Measurements from ENCODE around the gene CFAP70. TPM values are rescaled to one million over a fixed set of nuclear protein-coding genes. Genes with fewer than 3 reads are reported as not detected.

Gene CFAP70
- total RNA-seq, 1 experiment from 2014 or later = 0.39 TPM

GRCh38 chr10:73376679-73377078, 18.0 kb upstream of the CFAP70 start:
- Mint-ChIP-seq H3K4me1 (ENCODE audit: low read depth, unreplicated experiment) (no peaks in the 10 kb centered on the region), H3K27me3 (ENCODE audit: insufficient read depth, unreplicated experiment) (no peaks in the 10 kb centered on the region), H3K36me3 (ENCODE audit: insufficient read depth, unreplicated experiment) (peaks cover 88% of the 10 kb centered on the region), H3K27ac (ENCODE audit: unreplicated experiment) (peak overlapping the region; percentile 46), H3K9me3 (ENCODE audit: unreplicated experiment) (no peaks in the 10 kb centered on the region), H3K4me3 (ENCODE audit: unreplicated experiment) (no peak overlapping the region)
- CTCF ChIA-PET = interaction anchor here (0.7 kb wide), 1 partner anchor 1723 kb away, joined by 5 read pairs; no protein-coding TSS in a partner anchor
- no TSS peak for BruUV-seq (replicated peaks)
- POLR2A ChIA-PET = no interaction called here
- no peak for DNase-seq
- Histone ChIP-seq H3K36me3 (ENCODE audit: control insufficient read depth, insufficient read depth, low read length) (peaks cover 4% of the 10 kb centered on the region), H3K9me3 (no peaks in the 10 kb centered on the region), H3K4me3 (ENCODE audit: low read depth, low read length) (no peak overlapping the region), H3K4me1 (no peaks in the 10 kb centered on the region), H3K27me3 (replicated peaks; ENCODE audit: control insufficient read depth, insufficient read depth, low read length) (no peaks in the 10 kb centered on the region)
- intact Hi-C loops (cut with micrococcal nuclease; ENCODE audit: unreplicated experiment) = no loop called here
- TF ChIP-seq CTCF (IDR thresholded peaks at IDR 0.05; ENCODE audit: insufficient read depth in 1 of 2, low read depth in 1 of 2, low read length in 1 of 2, severe bottlenecking in 1 of 2, unreplicated experiment in 1 of 2) = no peak

GRCh38 chr10:73368238-73368637, 9.6 kb upstream of the CFAP70 start:
- BruUV-seq (replicated peaks) = no TSS peak
- no peaks in the 10 kb centered on the region for H3K9me3 ChIP-seq
- H3K27me3 Mint-ChIP-seq (ENCODE audit: insufficient read depth, unreplicated experiment) = no peaks in the 10 kb centered on the region
- peaks cover 9% of the 10 kb centered on the region for H3K9me3 Mint-ChIP-seq (ENCODE audit: unreplicated experiment)
- POLR2A ChIA-PET = no interaction called here
- H3K4me1 Mint-ChIP-seq (ENCODE audit: low read depth, unreplicated experiment) = no peaks in the 10 kb centered on the region
- CTCF ChIA-PET = no interaction called here
- no peaks in the 10 kb centered on the region for H3K27me3 ChIP-seq (replicated peaks; ENCODE audit: control insufficient read depth, insufficient read depth, low read length)
- no peak for DNase-seq
- no peak overlapping the region for H3K27ac Mint-ChIP-seq (ENCODE audit: unreplicated experiment)
- H3K4me3 ChIP-seq (ENCODE audit: low read depth, low read length) = no peak overlapping the region
- H3K36me3 Mint-ChIP-seq (ENCODE audit: insufficient read depth, unreplicated experiment) = peaks cover 76% of the 10 kb centered on the region
- no peak overlapping the region for H3K4me3 Mint-ChIP-seq (ENCODE audit: unreplicated experiment)
- intact Hi-C loops (cut with micrococcal nuclease; ENCODE audit: unreplicated experiment) = no loop called here
- no peak for TF ChIP-seq CTCF (IDR thresholded peaks at IDR 0.05; ENCODE audit: insufficient read depth in 1 of 2, low read depth in 1 of 2, low read length in 1 of 2, severe bottlenecking in 1 of 2, unreplicated experiment in 1 of 2)
- no peaks in the 10 kb centered on the region for H3K4me1 ChIP-seq
- H3K36me3 ChIP-seq (ENCODE audit: control insufficient read depth, insufficient read depth, low read length) = peaks cover 4% of the 10 kb centered on the region

GRCh38 chr10:73366381-73367298, 8.0 kb upstream of the CFAP70 start:
- Mint-ChIP-seq H3K9me3 (ENCODE audit: unreplicated experiment) (peaks cover 9% of the 10 kb centered on the region), H3K4me3 (ENCODE audit: unreplicated experiment) (no peak overlapping the region), H3K4me1 (ENCODE audit: low read depth, unreplicated experiment) (no peaks in the 10 kb centered on the region), H3K36me3 (ENCODE audit: insufficient read depth, unreplicated experiment) (peaks cover 71% of the 10 kb centered on the region), H3K27ac (ENCODE audit: unreplicated experiment) (no peak overlapping the region), H3K27me3 (ENCODE audit: insufficient read depth, unreplicated experiment) (no peaks in the 10 kb centered on the region)
- no peak for DNase-seq
- Histone ChIP-seq H3K4me1 (no peaks in the 10 kb centered on the region), H3K36me3 (ENCODE audit: control insufficient read depth, insufficient read depth, low read length) (peaks cover 4% of the 10 kb centered on the region), H3K4me3 (ENCODE audit: low read depth, low read length) (no peak overlapping the region), H3K9me3 (no peaks in the 10 kb centered on the region; the same call in 1 of the 2 replicates), H3K27me3 (replicated peaks; ENCODE audit: control insufficient read depth, insufficient read depth, low read length) (no peaks in the 10 kb centered on the region)
- POLR2A ChIA-PET = no interaction called here
- CTCF ChIA-PET = no interaction called here
- TF ChIP-seq CTCF (IDR thresholded peaks at IDR 0.05; ENCODE audit: insufficient read depth in 1 of 2, low read depth in 1 of 2, low read length in 1 of 2, severe bottlenecking in 1 of 2, unreplicated experiment in 1 of 2) = no peak
- no TSS peak for BruUV-seq (replicated peaks)
- intact Hi-C loops (cut with micrococcal nuclease; ENCODE audit: unreplicated experiment) = no loop called here
